ENCODE measurements around the gene DRD3. TPM values are rescaled to one million over a fixed set of nuclear protein-coding genes. Genes with fewer than 3 reads are reported as not detected.

The DRD3 gene
- polyA plus RNA-seq, 1 experiment, result not detected

DNA sequence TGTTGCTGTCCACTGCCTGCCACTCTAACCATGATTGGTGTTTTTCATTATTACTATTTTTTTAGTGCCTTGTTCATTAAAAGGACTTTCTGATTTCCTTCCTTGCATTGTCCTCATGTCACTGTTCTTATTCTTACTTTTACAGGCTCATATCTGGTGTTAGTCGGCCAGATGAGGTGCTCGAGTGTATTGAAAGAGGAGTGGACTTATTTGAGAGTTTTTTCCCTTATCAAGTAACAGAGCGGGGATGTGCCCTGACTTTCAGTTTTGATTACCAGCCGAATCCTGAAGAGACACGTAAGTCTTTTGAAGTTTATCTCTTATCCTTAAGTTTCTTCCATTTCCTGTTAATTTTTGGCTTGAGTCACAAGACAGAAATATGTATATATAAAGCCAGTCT lies 99.1 kb downstream of the DRD3 start:
- ChIA-PET CTCF (interaction anchor here (1.1 to 1.3 kb wide), 2 partner anchors 9 to 71 kb away, joined by 3 to 4 read pairs; no protein-coding TSS in a partner anchor), POLR2A (no interaction called here)
- no peaks in the 10 kb centered on the region for H3K9me3 ChIP-seq (ENCODE audit: control insufficient read depth, insufficient read depth, low read length)
- DNase-seq (ENCODE audit: low read depth, low spot score), result peak; percentile 21
- TF ChIP-seq, protein P1, sequence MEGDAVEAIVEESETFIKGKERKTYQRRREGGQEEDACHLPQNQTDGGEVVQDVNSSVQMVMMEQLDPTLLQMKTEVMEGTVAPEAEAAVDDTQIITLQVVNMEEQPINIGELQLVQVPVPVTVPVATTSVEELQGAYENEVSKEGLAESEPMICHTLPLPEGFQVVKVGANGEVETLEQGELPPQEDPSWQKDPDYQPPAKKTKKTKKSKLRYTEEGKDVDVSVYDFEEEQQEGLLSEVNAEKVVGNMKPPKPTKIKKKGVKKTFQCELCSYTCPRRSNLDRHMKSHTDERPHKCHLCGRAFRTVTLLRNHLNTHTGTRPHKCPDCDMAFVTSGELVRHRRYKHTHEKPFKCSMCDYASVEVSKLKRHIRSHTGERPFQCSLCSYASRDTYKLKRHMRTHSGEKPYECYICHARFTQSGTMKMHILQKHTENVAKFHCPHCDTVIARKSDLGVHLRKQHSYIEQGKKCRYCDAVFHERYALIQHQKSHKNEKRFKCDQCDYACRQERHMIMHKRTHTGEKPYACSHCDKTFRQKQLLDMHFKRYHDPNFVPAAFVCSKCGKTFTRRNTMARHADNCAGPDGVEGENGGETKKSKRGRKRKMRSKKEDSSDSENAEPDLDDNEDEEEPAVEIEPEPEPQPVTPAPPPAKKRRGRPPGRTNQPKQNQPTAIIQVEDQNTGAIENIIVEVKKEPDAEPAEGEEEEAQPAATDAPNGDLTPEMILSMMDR (IDR thresholded peaks at IDR 0.05; ENCODE audit: low read depth, low read length), result no peak
- no peaks in the 10 kb centered on the region for H3K27me3 ChIP-seq (ENCODE audit: control insufficient read depth, insufficient read depth, low read length)
- peak overlapping the region; percentile 40 for H3K27ac ChIP-seq (ENCODE audit: low read depth, low read length)
- peak overlapping the region; percentile 4 for H3K4me3 ChIP-seq (ENCODE audit: low read depth, low read length)

DNA sequence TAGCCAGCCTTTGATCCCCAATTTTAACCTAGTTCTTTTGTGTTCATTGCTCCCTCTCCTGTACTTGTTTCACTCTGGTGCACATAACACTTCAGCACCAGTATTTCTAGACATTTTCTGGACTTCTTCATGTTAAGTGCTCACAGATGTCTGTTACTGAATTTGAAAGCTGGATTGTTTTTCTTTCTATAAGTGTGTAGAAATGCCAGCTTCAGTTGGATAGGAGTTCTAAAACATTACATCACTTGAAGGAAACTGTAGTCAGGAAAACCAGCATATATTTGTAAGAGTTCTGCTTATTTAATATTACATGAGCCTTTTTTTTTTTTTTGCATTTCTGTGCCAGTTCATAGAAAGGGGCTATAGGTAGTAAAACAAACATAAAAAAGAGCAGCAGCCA lies 100.7 kb downstream of the DRD3 start:
- CTCF ChIA-PET, result no interaction called here
- Histone ChIP-seq H3K27ac (ENCODE audit: low read depth, low read length) (no peak overlapping the region), H3K9me3 (ENCODE audit: control insufficient read depth, insufficient read depth, low read length) (no peaks in the 10 kb centered on the region), H3K27me3 (ENCODE audit: control insufficient read depth, insufficient read depth, low read length) (no peaks in the 10 kb centered on the region), H3K4me3 (ENCODE audit: low read depth, low read length) (no peak overlapping the region)
- POLR2A ChIA-PET, result no interaction called here
- DNase-seq (ENCODE audit: low read depth, low spot score), result peak; percentile 4
- TF ChIP-seq, protein P1 (IDR thresholded peaks at IDR 0.05; ENCODE audit: low read depth, low read length), result no peak

Other genes with a start within 250 kb of the DRD3 start
- 0.58 and 0.79 TPM in 2 replicates for gene ZDHHC23, start 231.0 kb downstream of the DRD3 start, polyA plus RNA-seq (2011; rRNA removed)
- 1.7 and 2.3 TPM in 2 replicates for gene CCDC191, start 122.5 kb downstream of the DRD3 start, polyA plus RNA-seq (2011; rRNA removed)
- 7.9 and 10.8 TPM in 2 replicates for gene QTRT2, start 122.3 kb downstream of the DRD3 start, polyA plus RNA-seq (2011; rRNA removed)
- not detected in 2 replicates for gene ZNF80, start 58.5 kb upstream of the DRD3 start, polyA plus RNA-seq (2011; rRNA removed)
- not detected in 2 replicates for gene TIGIT, start 115.0 kb upstream of the DRD3 start, polyA plus RNA-seq (2011; rRNA removed)